GM23338 (cell line): ENCODE results near the gene AK9. TPM values are rescaled to one million over a fixed set of nuclear protein-coding genes. Genes with fewer than 3 reads are reported as not detected.

Experiments
- ATAC-seq: fragments of 200-7000 bp; cut with Tn5 transposase; 3 replicates; pipeline ENCODE4 v1.9.1; 2020
- DNase-seq: peaks from one replicate; pipeline ENCODE4 v3.0.0-alpha.2; 2015; ENCODE audit warnings: low spot score
- H2AFZ ChIP-seq: fragments of 200-600 bp; sonication (generic); 2 replicates; pipeline ENCODE4 v1.8.0; 2016; ENCODE audit warnings: antibody characterized with exemption, mild to moderate bottlenecking, moderate library complexity
- H3F3A ChIP-seq: fragments of 200-600 bp; sonication (generic); replicated peaks from 2 replicates; pipeline ENCODE4 v1.8.0; 2017; ENCODE audit warnings: antibody characterized with exemption, mixed run types, low read depth
- H3K27ac ChIP-seq: fragments of 200-600 bp; sonication (generic); 2 replicates; pipeline ENCODE4 v1.6.1; 2016; ENCODE audit warnings: low read depth
- H3K27me3 ChIP-seq: fragments of 200-600 bp; sonication (generic); 2 replicates; pipeline ENCODE4 v1.8.0; 2016; ENCODE audit warnings: mild to moderate bottlenecking, mixed run types, moderate library complexity; ENCODE audit not compliant: insufficient read depth
- H3K36me3 ChIP-seq: fragments of 200-600 bp; sonication (generic); 2 replicates; pipeline ENCODE4 v1.8.0; 2016; ENCODE audit warnings: mild to moderate bottlenecking; ENCODE audit not compliant: insufficient read depth
- H3K4me1 ChIP-seq: fragments of 200-600 bp; sonication (generic); 2 replicates; pipeline ENCODE4 v1.8.0; 2016; ENCODE audit warnings: mild to moderate bottlenecking, moderate library complexity; ENCODE audit not compliant: insufficient read depth
- H3K4me2 ChIP-seq: fragments of 200-600 bp; sonication (generic); 2 replicates; pipeline ENCODE4 v1.7.1; 2017; ENCODE audit warnings: mixed run types
- H3K4me3 ChIP-seq: fragments of 200-600 bp; sonication (generic); 2 replicates; pipeline ENCODE4 v1.6.1; 2016; ENCODE audit warnings: mixed run types
- H3K79me2 ChIP-seq: fragments of 200-600 bp; sonication (generic); replicated peaks from 2 replicates; pipeline ENCODE4 v1.8.0; 2017; ENCODE audit warnings: mild to moderate bottlenecking; ENCODE audit not compliant: insufficient read depth
- H3K9me2 ChIP-seq: fragments of 200-600 bp; sonication (generic); 2 replicates; pipeline ENCODE4 v1.8.0; 2017; ENCODE audit not compliant: insufficient read depth
- H4K20me1 ChIP-seq: fragments of 200-600 bp; sonication (generic); replicated peaks from 2 replicates; pipeline ENCODE4 v1.8.0; 2017; ENCODE audit warnings: mild to moderate bottlenecking; ENCODE audit not compliant: insufficient read depth
- H3K27ac Mint-ChIP-seq: 2 replicates; pipeline ENCODE4 v1.8.0; 2020; ENCODE audit warnings: inconsistent platforms, mild to moderate bottlenecking, moderate library complexity, mixed read lengths
- H3K27me3 Mint-ChIP-seq: 3 replicates; pipeline ENCODE4 v1.8.0; 2022; ENCODE audit warnings: low read depth, mild to moderate bottlenecking, moderate library complexity, mixed read lengths, inconsistent platforms; ENCODE audit not compliant: insufficient read depth, poor library complexity
- H3K36me3 Mint-ChIP-seq: 3 replicates; pipeline ENCODE4 v1.8.0; 2021; ENCODE audit warnings: low read depth, mild to moderate bottlenecking, inconsistent platforms, moderate library complexity, mixed read lengths
- H3K4me1 Mint-ChIP-seq: 3 replicates; pipeline ENCODE4 v1.8.0; 2020; ENCODE audit warnings: mild to moderate bottlenecking, inconsistent platforms, mixed read lengths
- H3K4me3 Mint-ChIP-seq: 3 replicates; pipeline ENCODE4 v1.8.0; 2021; ENCODE audit warnings: moderate library complexity, mild to moderate bottlenecking, inconsistent platforms, mixed read lengths
- H3K9me3 Mint-ChIP-seq: 3 replicates; pipeline ENCODE4 v1.8.0; 2020; ENCODE audit warnings: moderate library complexity, mild to moderate bottlenecking, inconsistent platforms, mixed read lengths
- polyA plus RNA-seq: library from polyadenylated mRNA; unstranded; fragments of >200 nt; fragmentation: Nextera tagmentation; extraction: Ambion mirVana; gene quantifications from 2 replicates; pipeline ENCODE4 v1.2.1, GENCODE V29; 2016
- total RNA-seq: library from RNA; depleted of rRNA; stranded (reverse); fragments of >200 nt; shearing (Covaris generic); gene quantifications from 2 replicates; pipeline ENCODE4 v1.2.3, GENCODE V29; 2014
- TF ChIP-seq, protein P1 (sequence below): fragments of 250-450 bp; sonication (Bioruptor Pico); IDR thresholded peaks from 2 replicates; pipeline ENCODE4 v1.5.0; 2020; ENCODE audit warnings: mild to moderate bottlenecking, moderate library complexity
- TF ChIP-seq, protein P2 (sequence below), 2 experiments: fragments of 200-600 bp in 1 of 2; sonication (generic) in 1 of 2; conservative IDR thresholded peaks; 2 replicates each; pipeline versions ENCODE4 v1.5.1 to v1.6.1; 2016 to 2017; ENCODE audit warnings: antibody characterized with exemption in 2 of 2, low read depth in 2 of 2, mild to moderate bottlenecking in 2 of 2, moderate library complexity in 1 of 2
- TF ChIP-seq, protein P3 (sequence below): IDR thresholded peaks from 2 replicates; pipeline ENCODE4 v1.6.1; 2016; ENCODE audit warnings: antibody characterized with exemption

AK9 gene
- total and polyA plus RNA-seq, 2 experiments from 2014 or later = 2.0 to 6.4 TPM

DNA sequence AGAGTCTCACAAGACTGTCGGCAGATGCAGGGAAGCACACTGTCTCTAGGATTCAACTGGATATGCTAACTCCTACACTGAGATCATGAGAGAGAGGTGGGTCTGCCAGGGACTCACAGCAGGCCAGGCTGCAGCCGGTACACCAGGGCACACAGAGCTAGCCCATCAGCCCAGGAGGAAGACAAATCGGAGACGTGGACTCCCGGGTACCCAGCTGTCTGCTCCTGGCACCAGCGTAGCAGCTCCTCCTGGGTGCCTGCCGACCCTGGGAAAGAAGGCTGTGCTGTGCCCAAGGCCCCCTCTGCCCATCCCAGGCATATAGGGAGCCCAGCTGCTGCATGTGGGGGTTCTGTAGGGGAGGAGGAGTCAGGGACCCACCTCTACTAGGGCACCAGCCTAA lies 242.4 kb downstream of the AK9 start (continued):
- TF ChIP-seq, protein P1, sequence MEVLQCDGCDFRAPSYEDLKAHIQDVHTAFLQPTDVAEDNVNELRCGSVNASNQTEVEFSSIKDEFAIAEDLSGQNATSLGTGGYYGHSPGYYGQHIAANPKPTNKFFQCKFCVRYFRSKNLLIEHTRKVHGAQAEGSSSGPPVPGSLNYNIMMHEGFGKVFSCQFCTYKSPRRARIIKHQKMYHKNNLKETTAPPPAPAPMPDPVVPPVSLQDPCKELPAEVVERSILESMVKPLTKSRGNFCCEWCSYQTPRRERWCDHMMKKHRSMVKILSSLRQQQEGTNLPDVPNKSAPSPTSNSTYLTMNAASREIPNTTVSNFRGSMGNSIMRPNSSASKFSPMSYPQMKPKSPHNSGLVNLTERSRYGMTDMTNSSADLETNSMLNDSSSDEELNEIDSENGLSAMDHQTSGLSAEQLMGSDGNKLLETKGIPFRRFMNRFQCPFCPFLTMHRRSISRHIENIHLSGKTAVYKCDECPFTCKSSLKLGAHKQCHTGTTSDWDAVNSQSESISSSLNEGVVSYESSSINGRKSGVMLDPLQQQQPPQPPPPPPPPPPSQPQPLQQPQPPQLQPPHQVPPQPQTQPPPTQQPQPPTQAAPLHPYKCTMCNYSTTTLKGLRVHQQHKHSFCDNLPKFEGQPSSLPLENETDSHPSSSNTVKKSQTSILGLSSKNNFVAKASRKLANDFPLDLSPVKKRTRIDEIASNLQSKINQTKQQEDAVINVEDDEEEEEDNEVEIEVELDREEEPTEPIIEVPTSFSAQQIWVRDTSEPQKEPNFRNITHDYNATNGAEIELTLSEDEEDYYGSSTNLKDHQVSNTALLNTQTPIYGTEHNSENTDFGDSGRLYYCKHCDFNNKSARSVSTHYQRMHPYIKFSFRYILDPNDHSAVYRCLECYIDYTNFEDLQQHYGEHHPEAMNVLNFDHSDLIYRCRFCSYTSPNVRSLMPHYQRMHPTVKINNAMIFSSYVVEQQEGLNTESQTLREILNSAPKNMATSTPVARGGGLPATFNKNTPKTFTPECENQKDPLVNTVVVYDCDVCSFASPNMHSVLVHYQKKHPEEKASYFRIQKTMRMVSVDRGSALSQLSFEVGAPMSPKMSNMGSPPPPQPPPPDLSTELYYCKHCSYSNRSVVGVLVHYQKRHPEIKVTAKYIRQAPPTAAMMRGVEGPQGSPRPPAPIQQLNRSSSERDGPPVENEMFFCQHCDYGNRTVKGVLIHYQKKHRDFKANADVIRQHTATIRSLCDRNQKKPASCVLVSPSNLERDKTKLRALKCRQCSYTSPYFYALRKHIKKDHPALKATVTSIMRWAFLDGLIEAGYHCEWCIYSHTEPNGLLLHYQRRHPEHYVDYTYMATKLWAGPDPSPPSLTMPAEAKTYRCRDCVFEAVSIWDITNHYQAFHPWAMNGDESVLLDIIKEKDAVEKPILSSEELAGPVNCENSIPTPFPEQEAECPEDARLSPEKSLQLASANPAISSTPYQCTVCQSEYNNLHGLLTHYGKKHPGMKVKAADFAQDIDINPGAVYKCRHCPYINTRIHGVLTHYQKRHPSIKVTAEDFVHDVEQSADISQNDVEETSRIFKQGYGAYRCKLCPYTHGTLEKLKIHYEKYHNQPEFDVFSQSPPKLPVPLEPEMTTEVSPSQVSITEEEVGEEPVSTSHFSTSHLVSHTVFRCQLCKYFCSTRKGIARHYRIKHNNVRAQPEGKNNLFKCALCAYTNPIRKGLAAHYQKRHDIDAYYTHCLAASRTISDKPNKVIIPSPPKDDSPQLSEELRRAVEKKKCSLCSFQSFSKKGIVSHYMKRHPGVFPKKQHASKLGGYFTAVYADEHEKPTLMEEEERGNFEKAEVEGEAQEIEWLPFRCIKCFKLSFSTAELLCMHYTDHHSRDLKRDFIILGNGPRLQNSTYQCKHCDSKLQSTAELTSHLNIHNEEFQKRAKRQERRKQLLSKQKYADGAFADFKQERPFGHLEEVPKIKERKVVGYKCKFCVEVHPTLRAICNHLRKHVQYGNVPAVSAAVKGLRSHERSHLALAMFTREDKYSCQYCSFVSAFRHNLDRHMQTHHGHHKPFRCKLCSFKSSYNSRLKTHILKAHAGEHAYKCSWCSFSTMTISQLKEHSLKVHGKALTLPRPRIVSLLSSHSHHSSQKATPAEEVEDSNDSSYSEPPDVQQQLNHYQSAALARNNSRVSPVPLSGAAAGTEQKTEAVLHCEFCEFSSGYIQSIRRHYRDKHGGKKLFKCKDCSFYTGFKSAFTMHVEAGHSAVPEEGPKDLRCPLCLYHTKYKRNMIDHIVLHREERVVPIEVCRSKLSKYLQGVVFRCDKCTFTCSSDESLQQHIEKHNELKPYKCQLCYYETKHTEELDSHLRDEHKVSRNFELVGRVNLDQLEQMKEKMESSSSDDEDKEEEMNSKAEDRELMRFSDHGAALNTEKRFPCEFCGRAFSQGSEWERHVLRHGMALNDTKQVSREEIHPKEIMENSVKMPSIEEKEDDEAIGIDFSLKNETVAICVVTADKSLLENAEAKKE (CRISPR knock-in tag) = no peak

DNA sequence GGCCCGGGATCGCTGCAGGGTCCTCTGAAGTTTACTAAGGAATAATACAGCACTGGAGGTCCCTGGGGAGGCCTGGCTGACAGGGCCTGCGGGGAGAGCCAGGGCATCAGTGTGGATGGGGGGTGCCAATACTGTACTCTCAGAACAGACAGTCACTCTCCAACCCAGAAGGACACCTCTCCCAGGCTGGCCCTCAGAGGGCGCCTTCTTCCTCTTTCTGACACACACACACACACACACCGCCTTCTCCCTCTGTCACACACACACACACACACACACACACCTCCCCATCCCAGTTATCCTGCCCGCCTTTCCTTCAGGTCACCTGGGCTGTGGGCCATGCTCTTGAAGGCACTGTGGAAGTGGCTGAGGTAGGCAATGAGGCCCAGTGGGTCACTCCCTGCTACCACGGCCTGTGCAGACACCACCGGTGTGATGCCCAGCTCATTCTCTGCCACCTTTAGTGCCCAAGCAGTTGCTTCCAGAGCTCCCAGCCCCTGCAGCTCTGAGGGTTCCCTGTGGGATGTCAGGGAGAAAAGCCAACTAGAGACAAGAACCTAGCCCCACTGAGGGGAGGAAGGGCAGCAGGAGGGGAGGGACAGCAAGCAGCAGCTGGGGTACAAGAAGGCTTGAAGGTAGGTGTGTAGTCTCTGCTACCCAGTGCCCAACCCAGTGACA lies 243.0 kb downstream of the AK9 start:
- Histone ChIP-seq H4K20me1 (peaks cover 4% of the 10 kb centered on the region), H3K9me2 (no peaks in the 10 kb centered on the region), H3F3A (no peaks in the 10 kb centered on the region), H3K4me3 (no peak overlapping the region), H3K79me2 (no peaks in the 10 kb centered on the region), H3K4me2 (no peak overlapping the region), H3K27ac (no peak overlapping the region), H3K36me3 (peaks cover 3% of the 10 kb centered on the region; the same call in 1 of the 2 replicates), H2AFZ (no peak overlapping the region), H3K4me1 (no peaks in the 10 kb centered on the region), H3K27me3 (no peaks in the 10 kb centered on the region)
- DNase-seq = peak; percentile 39
- Mint-ChIP-seq H3K9me3 (no peaks in the 10 kb centered on the region), H3K4me1 (peaks cover 6% of the 10 kb centered on the region), H3K27ac (no peak overlapping the region), H3K4me3 (no peak overlapping the region), H3K27me3 (peaks cover 19% of the 10 kb centered on the region), H3K36me3 (peaks cover 26% of the 10 kb centered on the region)
- ATAC-seq = peak; percentile 45
- TF ChIP-seq, protein P2, sequence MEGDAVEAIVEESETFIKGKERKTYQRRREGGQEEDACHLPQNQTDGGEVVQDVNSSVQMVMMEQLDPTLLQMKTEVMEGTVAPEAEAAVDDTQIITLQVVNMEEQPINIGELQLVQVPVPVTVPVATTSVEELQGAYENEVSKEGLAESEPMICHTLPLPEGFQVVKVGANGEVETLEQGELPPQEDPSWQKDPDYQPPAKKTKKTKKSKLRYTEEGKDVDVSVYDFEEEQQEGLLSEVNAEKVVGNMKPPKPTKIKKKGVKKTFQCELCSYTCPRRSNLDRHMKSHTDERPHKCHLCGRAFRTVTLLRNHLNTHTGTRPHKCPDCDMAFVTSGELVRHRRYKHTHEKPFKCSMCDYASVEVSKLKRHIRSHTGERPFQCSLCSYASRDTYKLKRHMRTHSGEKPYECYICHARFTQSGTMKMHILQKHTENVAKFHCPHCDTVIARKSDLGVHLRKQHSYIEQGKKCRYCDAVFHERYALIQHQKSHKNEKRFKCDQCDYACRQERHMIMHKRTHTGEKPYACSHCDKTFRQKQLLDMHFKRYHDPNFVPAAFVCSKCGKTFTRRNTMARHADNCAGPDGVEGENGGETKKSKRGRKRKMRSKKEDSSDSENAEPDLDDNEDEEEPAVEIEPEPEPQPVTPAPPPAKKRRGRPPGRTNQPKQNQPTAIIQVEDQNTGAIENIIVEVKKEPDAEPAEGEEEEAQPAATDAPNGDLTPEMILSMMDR (conservative IDR thresholded peaks at IDR 0.05; ENCODE audit: low read depth in 2 of 2) = peak in 1 of 2 experiments; percentile 52; a peak in 3 of 4 replicates
- TF ChIP-seq, protein P3, sequence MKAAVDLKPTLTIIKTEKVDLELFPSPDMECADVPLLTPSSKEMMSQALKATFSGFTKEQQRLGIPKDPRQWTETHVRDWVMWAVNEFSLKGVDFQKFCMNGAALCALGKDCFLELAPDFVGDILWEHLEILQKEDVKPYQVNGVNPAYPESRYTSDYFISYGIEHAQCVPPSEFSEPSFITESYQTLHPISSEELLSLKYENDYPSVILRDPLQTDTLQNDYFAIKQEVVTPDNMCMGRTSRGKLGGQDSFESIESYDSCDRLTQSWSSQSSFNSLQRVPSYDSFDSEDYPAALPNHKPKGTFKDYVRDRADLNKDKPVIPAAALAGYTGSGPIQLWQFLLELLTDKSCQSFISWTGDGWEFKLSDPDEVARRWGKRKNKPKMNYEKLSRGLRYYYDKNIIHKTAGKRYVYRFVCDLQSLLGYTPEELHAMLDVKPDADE = no peak
